ENCODE results near the gene CYB561A3.

The CYB561A3 gene

GRCh38 chr11:61305417-61305816 lies 56.3 kb downstream of the CYB561A3 start:
- H3K27me3 ChIP-seq (ENCODE audit: control insufficient read depth in 1 of 2, insufficient read depth in 2 of 2, low read length in 2 of 2), result no peaks in the 10 kb centered on the region

GRCh38 chr11:61303725-61304124 lies 58.0 kb downstream of the CYB561A3 start:
- no peak overlapping the region for H3K27ac ChIP-seq (ENCODE audit: low read depth, low read length)
- H3K9me3 ChIP-seq (ENCODE audit: control insufficient read depth in 1 of 2, low read length in 2 of 2), result no peaks in the 10 kb centered on the region
- H3K9ac ChIP-seq (ENCODE audit: low read depth in 1 of 2, low read length in 2 of 2), result no peak overlapping the region
- H3K4me1 ChIP-seq (ENCODE audit: control insufficient read depth in 1 of 2, insufficient read depth in 2 of 2, low read length in 2 of 2), result peaks cover 3 to 5% of the 10 kb centered on the region in 2 donors
- H3K4me3 ChIP-seq (ENCODE audit: low read depth in 1 of 2, low read length in 2 of 2), result no peak overlapping the region
- H3K36me3 ChIP-seq (ENCODE audit: control insufficient read depth in 1 of 2, insufficient read depth in 2 of 2, low read length in 2 of 2), result peaks cover 60 to 95% of the 10 kb centered on the region in 2 donors
- no peaks in the 10 kb centered on the region for H3K27me3 ChIP-seq (ENCODE audit: control insufficient read depth in 1 of 2, insufficient read depth in 2 of 2, low read length in 2 of 2)

More at GRCh38 chr11:61305417-61305816, 56.3 kb downstream of the CYB561A3 start:
- H3K4me3 ChIP-seq (ENCODE audit: low read depth in 1 of 2, low read length in 2 of 2), result no peak overlapping the region
- H3K4me1 ChIP-seq (ENCODE audit: control insufficient read depth in 1 of 2, insufficient read depth in 2 of 2, low read length in 2 of 2), result no peaks in the 10 kb centered on the region
- no peak overlapping the region for H3K27ac ChIP-seq (ENCODE audit: low read depth, low read length)
- H3K9ac ChIP-seq (ENCODE audit: low read depth in 1 of 2, low read length in 2 of 2), result no peak overlapping the region
- peaks cover 63 to 98% of the 10 kb centered on the region in 2 donors for H3K36me3 ChIP-seq (ENCODE audit: control insufficient read depth in 1 of 2, insufficient read depth in 2 of 2, low read length in 2 of 2)
- H3K9me3 ChIP-seq (ENCODE audit: control insufficient read depth in 1 of 2, low read length in 2 of 2), result no peaks in the 10 kb centered on the region

GRCh38 chr11:61302550-61302949 lies 59.1 kb downstream of the CYB561A3 start:
- H3K4me1 ChIP-seq (ENCODE audit: control insufficient read depth in 1 of 2, insufficient read depth in 2 of 2, low read length in 2 of 2), result peaks cover 8 to 16% of the 10 kb centered on the region in 2 donors
- H3K4me3 ChIP-seq (ENCODE audit: low read depth in 1 of 2, low read length in 2 of 2), result no peak overlapping the region
- no peak overlapping the region for H3K27ac ChIP-seq (ENCODE audit: low read depth, low read length)
- no peak overlapping the region for H3K9ac ChIP-seq (ENCODE audit: low read depth in 1 of 2, low read length in 2 of 2)
- H3K36me3 ChIP-seq (ENCODE audit: control insufficient read depth in 1 of 2, insufficient read depth in 2 of 2, low read length in 2 of 2), result peaks cover 52 to 83% of the 10 kb centered on the region in 2 donors
- H3K9me3 ChIP-seq (ENCODE audit: control insufficient read depth in 1 of 2, low read length in 2 of 2), result no peaks in the 10 kb centered on the region
- H3K27me3 ChIP-seq (ENCODE audit: control insufficient read depth in 1 of 2, insufficient read depth in 2 of 2, low read length in 2 of 2), result no peaks in the 10 kb centered on the region
